ENCODE data around the gene FARS2.
"Not testable (repeated sequence)": the region's sequence is repeated elsewhere in the genome, so short reads cannot be mapped to it uniquely, and the experiment has no call there.

GRCh38 chr6:5699064-5699463, 437.8 kb downstream of the FARS2 start:
- not testable (repeated sequence) for TF ChIP-seq CTCF, POLR2A (IDR thresholded peaks at IDR 0.05)

All from esophagus squamous epithelium (tissue), 4 donors.